Activated CD4-positive, alpha-beta T cell treated with anti-CD3 and anti-CD28 coated beads for 4 hours (primary cell): ENCODE data around the gene CELF6.

ENCODE experiments used
- DNase-seq, 2 donors: peaks; one replicate each; pipeline ENCODE4 v3.0.0-alpha.2; 2020

The CELF6 gene

DNA sequence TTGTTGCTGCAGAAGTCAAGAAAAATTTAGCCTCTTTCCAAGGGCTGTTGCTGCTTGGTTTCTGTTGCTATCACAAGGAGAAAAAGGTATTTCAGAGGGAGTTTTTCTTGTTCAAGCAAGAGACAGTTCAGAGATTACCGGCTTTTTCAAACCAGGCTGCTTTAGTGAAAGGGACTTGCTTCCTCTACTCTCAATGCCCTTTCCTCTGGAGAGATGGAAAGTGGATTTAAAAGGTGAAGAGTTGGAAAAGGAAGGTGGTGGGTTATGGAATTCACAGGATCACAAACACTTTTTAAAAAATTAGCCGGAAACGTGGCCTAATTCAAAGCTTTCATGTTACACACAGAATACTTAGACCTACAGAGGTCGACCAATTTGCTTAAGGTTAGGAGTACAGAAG lies 48.7 kb downstream of the CELF6 start:
- DNase-seq = no peak

DNA sequence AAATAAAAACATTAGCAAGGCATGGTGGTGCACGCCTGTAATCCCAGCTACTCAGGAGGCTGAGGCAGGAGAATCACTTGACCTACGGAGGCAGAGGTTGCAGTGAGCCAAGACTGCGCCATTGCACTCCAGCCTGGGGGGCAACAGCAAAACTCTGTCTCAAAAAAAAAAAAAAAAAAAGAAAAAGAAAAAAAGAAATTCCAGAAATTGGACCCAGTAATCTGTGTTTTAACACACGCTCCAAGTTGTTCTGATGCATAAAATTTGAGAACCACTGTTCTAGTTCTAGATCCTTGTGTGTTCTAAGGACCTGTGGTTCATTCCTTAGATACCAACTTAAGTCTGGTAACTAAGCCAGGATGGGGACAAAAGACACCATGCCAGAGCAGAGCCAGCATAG lies 50.2 kb downstream of the CELF6 start:
- DNase-seq = no peak

DNA sequence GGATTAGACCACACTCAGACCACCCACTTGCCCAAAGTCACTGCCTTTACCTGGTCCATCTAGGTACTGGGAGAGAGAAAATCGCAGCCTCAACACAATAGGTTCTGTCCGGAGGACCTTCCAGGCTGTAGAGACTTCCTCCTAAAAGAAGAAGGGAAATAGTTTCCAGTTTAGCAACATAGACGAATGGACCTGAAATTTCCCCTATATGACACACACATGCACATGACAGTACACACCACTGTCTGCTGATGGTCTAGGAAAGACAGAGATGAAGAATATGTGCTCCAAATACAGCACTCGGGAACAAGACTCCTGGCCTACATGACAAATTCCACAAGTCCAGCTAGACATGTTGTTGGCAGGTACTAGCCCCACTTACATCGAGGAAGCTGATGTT lies 54.9 kb downstream of the CELF6 start:
- no peak for DNase-seq

- no peak for DNase-seq
These were observed 67.2 kb downstream of the CELF6 start for GRCh38 chr15:72252663-72253299.

- DNase-seq = no peak
These were observed 70.7 kb downstream of the CELF6 start for GRCh38 chr15:72249142-72249810.

GRCh38 chr15:72248514-72248913 lies 71.4 kb downstream of the CELF6 start:
- no peak for DNase-seq

DNA sequence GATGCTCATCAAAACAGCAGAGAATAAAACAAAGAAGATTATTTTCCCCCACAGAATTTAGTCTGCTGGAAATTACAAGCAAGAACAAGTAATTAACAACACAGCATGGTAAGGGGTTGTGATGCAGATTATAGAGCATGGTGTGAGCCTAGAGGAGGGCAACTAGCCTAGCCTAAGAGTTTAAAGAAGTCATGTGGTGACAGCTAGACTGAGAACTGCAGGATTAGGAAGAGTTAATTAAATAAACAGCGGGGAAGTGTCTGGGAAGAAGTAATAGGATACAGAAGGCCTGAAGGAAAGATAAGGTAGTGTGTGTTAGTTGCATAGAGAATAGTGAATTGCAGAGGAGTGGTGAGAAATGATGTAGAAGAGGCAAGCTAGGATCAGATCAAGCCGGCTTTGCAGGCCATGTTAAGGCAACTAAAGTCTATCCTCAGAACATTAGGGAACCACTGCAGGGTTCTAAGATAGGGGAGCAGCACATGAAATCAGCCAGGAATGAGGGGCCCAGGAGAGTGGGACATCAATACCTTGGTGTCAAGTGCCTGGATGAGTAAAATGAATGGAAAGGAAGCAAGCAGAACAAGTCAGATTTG lies 77.1 kb downstream of the CELF6 start:
- DNase-seq = no peak

- DNase-seq = no peak
These were observed 80.3 kb downstream of the CELF6 start for GRCh38 chr15:72239652-72240051.

- DNase-seq = no peak
These were observed 81.4 kb downstream of the CELF6 start for GRCh38 chr15:72238586-72238985.

GRCh38 chr15:72237853-72238224 lies 82.1 kb downstream of the CELF6 start:
- DNase-seq = no peak

GRCh38 chr15:72237029-72237852 lies 82.7 kb downstream of the CELF6 start:
- DNase-seq = peak; percentile 67

DNA sequence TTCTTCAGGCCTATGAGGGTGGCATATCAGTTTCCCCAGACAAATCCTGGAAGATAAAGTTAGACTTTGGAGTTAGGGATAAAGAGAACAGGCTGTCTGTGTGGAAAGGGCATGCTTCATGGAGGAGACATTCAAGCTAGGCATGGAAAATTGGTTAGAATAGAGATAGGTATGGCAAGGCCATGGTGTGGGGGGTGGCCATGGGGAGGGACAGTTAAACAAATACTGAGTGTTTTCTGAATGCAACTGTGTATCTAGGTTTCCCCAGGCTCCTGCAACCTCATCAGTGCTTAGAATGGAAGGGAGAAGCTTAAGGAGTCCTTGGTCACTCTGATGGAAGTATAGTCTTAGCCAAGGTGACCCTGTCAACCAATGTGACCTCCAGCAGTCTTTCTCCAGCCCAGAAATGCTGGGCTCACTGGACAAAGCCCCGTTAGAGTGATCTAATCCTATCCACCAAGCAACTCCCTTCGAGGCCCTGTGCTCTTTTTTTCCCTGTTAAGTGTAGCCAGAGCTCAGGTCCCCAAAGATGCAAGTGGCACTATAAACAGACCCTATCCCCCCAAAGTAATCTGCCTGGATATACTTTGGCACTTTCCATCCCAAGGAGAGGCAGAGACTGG lies 83.5 kb downstream of the CELF6 start:
- DNase-seq = no peak

DNA sequence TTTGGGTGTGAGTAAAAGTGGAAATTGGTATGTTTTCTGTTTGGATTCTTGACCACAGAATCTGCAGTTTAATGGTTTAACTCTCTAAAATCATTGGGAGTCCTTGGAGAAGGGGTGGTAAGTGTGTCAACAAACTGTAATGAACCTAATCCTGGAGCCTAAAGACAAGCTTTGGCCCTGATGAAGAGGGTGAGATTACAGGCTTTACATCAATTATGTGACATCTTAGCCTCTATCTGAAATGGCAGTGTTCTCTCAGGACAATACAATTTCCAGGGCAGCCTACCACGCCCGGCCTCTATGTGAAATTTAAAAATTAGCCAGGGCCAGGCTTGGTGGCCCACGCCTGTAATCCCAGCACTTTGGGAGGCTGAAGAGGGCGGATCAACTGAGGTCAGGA lies 84.7 kb downstream of the CELF6 start:
- no peak for DNase-seq
